HG03280 (cell line): Measurements from ENCODE around the gene CEP112.

Source experiments
- ATAC-seq: cut with Tn5 transposase; IDR thresholded peaks from one replicate; pipeline ENCODE4 v1.9.1; 2021; ENCODE audit warnings: mild to moderate bottlenecking, moderate library complexity; ENCODE audit not compliant: unreplicated experiment

The CEP112 gene

DNA sequence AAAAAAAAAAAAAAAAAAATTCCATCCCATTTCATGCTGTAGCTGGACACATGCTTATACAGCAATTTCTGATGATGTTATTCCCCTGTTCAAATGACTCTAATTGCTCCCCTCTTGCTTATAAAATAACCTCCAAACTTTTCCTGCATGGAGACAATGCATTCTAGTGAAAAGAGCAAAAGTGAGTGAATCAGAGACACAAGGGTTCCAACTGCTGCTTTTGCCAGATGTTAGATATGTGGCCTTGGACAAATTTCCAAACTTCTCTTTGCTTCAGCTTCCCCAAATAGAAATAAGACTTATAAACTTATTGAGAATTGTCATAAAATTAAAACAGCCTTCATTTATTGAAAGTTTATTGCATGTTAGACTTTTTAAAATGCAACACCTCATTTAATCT is 565.5 kb downstream of the CEP112 start:
- ATAC-seq = no peak

DNA sequence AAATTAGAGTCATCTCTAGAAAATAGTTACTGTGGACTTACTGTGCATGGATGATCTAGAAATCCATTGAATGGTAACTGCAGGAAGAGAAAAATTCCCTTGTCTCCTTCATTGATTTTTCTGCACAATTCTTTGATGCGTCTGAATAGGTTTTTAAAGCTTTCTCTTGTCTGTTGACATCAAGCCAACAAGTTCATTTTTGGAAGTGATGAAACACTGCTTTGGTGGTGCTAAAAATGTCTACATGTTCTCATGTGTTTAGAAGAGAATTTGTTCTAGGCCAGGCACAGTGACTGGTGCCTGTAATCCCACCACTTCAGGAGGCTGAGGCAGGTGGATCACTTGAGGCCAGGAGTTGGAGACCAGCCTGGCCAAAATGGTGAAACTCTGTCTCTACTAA is 573.4 kb downstream of the CEP112 start:
- ATAC-seq = no peak

DNA sequence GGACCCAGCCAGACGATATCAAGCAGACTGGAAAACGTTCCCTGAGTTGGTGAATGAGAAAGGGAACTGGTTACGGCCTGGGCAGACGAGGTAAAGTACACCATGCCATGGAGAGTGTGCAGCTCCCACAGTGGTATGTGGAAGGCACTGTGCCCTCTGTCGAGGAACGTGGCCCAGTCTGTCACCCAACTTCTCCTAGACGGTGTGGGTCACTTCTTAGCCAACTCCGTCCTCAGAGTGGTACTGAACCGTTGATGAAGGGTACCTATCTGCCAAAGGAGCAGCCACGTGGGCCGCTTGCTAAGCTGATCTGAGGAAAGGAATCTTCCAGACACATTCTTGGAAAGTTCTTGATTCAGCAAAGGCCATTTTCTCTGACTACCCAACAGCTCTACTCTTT is 574.4 kb downstream of the CEP112 start:
- no peak for ATAC-seq

DNA sequence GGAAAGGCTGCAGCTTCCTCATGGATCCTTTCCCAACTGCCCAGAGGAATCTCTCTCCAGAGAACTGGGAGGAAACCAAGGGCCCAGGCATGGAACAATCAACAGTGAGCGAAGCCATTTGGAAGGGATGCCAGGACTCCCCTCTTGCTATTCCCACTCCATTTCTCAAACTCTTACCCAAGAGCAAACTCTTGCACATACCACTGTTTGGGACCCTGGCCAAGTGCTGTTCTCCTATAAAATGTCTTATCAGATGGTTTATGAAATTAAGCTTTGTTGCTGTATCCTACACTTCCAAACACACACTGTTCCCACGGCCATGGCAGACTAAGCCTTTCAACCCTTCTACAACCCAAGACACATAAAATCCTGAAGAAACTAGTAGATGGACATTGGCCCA is 582.2 kb downstream of the CEP112 start:
- ATAC-seq = no peak

DNA sequence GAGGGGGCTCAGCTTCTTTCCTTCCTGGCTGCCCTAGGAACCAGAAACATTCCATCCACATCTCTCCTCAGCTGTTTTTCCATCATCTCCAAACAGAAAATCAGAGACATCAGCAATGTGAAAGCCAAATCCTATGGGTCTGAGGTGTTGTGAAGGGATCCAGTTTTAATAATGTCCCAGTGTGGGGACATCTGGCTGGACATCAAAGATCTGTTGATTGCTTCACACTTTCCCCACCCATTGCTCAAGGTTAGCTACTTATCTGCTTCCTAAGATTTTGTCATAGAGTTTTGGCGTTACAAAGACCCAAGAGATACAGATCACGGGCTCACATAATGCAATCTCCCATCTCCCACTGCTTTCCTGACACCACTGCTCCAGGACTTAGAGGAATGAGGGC is 582.6 kb downstream of the CEP112 start:
- ATAC-seq = no peak

DNA sequence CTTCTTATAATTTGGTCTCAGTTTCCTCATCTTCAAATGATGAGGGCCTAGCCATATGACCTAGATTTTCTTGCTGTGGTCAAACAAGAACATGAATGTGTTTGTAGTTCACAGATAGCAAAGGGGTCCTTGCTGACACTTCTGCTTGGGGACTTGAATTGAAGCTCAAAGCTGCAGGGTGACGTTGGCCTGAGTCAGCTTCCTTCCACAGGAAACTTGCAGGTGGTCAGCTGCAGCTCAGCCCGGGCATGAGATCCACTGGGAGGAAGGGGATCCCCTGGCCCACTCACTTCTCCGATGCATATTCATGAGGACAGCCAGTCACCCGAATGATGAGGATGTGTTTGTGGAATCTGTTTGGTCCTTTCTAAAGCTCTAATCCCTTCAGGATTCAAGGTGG is 587.9 kb downstream of the CEP112 start:
- ATAC-seq = no peak

DNA sequence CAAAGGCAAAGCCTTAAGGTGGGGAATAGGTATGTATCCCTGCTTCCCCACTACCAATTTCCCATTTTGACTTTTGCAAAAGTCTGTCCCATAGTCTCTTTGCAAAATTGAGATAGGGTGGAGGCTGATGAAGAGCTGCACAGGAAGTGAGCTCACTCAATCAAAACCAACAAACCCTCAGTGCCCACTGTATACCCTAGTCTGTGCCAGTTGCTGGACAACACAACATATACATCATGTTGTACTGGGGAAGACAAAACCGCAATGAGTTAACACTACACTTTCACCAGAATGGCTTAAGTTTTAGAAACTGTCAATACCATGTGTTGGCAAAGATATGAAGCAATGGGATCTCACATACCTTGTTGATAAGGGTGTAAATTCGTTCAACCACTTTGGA is 590.1 kb downstream of the CEP112 start:
- ATAC-seq = no peak

DNA sequence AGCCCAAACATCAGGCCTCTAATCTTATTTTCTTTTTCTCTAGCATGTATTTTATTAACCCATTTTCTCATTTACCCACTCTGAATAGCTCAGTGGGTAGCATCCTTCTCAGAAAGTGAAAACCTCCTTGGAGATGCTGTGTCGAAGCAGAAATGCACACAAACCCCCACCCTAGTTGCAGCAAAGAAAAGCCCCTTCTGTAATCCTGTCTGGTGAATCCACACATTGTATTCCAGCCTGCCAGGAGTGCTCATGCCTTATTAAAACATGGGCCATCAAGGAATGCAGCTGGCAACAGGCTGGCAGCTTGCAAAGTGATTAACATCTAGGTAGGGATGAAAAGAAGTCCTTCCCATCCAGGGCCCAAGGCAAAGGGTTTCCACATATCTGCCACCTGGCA is 590.8 kb downstream of the CEP112 start:
- no peak for ATAC-seq

DNA sequence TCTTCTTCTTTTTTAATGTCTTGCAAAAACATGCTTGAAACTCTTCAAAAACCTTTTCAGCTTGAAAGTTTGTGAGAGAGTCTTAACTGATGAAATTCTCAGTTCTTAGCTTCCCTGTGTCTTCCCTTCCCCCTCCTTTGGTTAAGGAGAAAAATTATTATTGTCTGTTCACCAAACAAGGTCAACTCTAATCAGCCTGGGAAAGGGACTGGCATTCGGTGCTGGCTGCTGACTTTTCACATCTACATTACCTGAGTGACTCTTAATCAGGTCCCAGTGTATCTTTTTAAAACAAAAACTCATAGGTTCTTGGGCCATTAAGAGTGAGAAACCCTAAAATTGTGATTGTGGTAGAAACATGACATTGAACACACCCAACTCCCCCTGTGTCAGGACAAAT is 591.4 kb downstream of the CEP112 start:
- no peak for ATAC-seq

DNA sequence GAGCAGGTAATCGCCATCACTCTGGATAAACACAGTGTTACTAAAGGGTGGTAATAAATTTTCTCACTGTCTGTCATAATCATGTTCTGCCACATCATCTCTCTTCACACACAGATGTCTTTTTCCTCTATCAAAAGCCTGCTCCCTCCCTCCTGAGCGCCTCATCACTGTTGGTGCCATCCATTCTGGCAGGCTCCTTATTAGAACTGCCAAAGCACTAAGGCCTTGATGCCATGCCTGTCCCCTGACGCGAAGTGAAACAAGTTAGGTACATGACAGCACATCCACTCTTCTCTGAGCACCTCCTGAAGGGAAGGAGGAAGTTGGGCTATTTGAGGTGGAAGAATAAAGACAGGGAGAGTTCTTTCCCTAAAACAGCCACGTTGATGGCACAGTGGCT is 592.3 kb downstream of the CEP112 start:
- ATAC-seq = no peak

DNA sequence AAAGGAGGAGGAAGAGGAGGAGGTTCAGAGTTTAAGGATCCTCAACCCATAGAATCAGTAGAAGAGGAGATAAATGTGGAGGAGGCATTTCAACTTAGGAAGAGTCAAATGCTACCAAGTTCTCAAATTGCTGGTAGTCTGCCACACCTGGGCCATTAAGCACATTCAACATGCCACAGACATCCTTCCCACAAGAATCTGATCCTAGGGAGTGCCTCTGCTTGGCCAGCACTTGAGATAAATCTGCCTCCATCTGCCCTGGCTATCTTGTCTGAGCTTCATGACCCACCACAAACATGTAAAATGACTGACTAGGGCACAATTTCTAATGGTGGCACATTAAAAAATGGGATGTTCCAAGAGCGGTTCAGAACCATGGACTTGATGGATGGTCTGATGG is 593.2 kb downstream of the CEP112 start:
- no peak for ATAC-seq

DNA sequence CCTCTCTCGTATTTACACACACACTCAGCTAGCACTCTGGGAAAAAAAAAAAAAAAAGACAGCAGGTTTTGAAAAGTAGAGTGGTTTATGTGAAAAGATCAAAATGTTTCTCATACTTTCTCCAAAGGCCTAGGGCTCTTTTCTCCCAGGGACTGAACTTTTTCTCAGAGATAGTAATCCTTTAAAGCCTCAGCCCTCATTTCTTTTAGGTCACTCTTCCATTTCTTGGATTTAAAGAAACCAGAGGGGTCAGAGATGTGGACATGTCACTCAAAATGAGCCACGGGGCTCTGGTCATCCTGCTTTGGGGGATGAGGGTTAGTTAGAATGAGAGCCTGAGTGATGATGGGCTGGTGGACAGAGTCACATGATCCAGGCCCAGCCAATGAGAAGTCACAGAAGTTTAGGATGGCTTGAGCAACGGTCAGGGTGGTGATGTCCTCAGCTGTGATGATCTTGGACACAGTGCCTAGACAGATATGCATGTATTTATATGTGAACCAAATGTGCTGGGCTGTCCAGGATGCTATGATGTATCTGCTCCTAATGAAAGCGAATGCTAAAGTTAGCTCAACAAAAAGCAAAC is 596.8 kb downstream of the CEP112 start:
- ATAC-seq = no peak

DNA sequence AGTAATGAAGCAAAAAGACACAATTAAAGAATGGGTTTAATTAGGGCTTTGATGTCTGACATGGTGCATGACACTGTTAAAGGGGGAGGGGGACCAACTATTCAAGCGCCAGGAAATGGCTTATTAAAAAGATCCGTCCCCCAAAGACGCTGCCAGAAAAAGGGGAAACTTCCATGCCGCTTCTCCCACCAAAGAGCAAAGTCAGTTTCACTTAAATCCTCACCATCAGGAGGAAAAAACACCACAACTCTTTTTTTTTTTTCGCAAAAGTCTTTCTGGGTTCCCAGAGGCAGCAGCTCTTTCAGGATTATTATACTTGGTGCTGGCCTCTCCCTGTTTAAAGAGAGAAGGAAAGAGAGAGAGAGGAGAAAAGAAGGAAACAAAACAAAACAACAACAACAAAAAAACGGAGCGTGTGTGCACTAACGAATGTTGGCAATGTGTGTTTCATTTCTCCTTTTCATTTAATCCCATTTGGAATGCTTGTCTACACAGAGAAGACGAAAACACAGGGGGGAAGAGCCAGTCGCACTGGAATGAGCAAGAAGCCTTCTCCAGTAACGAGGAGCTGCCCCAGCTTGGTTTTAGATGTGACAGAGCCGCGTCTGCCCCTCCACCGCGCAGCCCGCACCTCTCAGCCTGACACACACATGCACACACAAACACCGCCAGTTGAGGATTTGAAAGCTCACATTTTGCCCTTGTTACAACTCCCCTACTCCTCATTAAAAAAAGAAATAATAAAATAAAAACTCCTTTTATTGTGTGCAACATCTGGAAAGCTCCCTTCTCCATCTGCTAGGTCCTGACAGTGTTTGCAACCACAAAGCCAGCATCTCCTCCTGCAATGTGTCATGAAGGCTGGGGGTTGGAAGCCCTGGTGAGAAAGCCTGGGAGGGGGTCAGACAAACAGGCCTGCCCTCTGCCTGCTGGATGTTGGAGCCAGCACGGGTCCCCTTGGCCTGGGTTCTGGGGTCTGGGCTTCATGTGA is 597.8 kb downstream of the CEP112 start:
- ATAC-seq = no peak

DNA sequence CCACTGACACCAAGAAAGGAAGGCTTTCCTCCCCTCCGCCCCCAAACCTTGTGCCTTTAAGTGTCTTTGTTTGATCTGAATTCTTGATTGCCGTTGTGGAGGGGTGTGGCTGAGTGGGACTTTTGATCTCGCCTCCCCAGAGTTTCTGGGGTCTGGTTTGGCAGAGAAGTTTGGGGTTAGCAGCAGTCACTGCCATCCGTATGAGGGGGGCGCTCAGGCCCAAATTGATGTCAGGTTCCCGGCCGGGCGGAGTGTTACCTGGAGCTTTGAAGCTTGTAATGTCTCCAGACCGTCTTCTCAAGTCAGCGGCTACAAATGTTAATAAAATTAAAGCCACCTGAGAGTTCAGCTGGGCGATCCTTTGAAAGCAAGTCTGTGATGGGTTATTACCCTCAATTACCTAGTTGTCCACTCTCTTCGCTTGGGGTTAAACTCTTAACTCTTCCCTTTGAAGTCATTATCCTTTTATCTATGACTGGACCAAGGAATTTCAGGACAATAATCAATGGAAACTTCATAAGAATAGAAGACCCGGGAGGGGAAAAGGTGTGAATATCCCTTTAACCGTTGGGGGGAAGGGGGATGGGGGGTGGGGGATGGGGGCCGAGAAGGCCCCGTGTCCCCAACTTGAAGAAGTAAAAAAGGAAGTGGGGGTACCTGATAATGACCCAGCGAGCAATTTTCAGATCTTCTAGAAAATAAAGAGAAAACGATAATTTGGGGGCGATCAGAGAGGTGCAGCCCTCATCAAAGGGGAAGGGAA is 598.7 kb downstream of the CEP112 start:
- no peak for ATAC-seq

DNA sequence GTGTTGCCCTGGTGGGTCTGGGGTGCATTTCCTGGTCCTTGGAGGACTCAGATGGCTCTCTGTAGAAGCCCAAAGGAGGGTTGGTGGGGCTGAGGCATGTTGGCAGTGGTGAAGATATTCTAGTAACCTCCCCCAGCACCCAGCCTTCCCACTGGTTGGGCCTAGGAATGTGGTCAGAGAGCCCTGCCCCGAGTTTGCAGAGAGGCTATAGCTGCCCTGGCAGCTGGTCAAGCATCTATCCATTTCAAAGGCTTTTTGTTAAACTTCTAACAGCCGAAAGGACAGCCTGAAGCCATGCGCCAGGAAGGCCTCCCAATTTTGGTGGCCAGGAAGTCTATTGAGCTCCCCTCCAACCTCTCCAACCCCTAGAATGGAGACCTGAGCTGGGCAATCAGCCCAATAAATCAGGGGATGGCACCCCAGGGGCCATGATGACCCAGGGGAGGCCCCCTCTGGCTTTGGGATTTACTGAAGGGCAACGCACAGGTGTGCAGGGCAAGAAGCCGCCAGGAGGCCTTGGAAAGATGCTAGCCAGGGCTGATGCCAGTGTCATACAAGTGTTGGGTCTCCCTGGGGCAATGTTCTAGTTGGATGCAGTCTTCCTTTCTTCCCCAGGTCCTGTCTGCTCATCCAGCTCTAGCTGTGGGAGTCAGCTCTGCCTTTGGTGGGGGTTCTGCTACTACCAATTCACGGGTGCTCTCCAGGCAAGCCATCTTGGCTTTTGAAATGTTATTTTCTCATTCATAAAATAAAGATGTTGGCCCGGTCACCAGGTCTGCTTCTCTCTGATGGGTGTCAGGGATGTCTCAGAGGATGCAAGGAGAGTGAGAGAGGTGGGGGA is 599.6 kb downstream of the CEP112 start:
- no peak for ATAC-seq

DNA sequence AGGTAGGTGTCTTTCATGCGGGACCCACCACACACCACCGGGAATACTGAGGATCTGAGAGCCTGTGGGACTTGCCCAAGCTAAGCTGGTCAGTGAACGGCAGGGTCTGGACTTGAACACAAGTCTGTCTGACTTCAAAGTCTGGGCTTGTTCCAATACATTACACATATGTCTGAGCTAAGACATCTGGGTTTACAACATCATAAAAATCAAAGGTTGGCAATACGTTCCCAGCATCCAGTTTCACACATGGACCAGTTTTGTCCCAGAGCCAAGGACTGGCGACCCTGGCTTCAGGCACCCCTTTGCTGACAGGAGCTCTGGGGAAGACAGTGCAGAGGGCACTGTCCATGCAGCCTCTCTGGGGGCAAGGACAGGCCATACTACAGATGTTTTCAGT is 602.6 kb downstream of the CEP112 start:
- no peak for ATAC-seq

DNA sequence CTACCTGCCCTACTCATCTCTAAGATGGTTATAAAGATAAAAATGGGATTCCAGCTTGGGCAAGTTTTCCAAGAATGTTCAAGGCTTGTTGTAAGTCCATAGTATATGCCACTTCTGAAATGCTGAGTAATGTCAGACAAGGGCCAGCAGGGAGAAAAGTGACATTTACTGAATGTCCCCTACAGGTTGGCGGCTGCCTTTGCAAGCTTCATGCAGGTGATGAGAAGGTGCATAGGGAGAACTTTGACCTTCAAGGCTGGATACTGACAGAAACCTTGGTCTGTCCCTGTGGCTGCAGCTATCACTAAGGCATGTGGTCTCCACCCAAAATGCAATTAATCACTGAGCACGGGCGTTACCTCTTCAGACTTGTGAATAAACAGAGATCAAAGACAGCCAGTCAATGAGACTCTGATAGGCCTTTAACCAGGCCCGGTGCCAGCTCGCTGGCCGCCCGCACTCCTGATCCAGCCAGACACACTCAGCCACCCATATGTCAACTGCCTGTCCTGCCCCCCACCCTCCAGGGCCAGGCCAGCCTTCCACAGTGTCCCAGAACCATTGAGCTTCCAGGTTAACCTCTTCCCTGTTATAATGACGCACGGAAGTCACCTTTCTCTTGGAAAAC is 603.6 kb downstream of the CEP112 start:
- no peak for ATAC-seq

DNA sequence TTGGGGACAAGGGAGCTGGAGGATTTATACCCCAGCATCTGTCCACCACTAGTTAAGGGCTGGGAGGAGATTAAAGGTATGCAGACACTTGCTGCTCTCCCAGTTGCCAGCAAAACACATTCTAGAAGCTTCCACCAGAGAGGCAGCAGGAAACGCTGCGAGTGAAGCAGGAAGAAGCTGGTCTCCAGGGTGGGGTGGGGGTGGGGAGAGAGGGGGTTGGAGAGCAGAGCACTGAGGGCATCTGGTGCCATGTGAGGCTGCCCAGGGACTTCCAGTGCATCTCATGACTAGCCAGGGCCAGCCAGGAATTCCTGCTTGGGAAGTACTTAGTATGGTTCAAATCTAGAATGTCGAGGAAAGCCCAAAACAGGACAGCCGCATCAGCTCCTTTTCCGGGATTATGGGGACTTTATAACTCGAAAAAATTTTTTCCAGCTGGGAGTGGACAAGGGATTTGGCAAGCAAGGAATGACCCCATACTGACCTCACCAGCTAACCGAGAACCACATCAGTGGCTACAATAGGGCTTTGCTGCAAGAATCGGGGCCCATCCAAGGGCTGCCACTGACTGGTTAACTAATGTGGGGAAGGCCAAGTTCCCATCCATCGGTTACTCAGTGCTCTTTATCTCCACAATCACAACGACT is 604.3 kb downstream of the CEP112 start:
- ATAC-seq = no peak

DNA sequence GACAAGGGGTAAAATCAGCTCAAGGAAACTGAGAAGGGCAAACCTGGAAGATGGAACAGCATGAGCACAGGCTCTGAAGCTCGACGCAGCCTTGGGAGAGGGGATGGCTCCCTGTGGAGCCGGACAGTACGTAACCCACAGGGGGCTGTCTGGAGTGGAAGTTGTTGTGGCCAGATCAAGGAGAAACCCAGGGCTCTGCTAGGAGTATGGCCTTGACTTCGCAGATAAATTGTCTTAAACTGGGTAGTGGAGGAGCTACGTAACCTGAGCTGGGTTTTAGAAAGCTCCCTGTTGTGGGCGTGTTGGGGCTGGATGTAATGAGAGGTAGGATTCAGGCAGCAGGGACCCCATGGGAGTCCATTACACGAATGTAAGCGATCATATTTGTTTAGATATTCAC is 605.0 kb downstream of the CEP112 start:
- ATAC-seq = no peak
